HepG2 (cell line): Measurements from ENCODE around the gene DDX19B.

ENCODE experiments used
- BRD4 ChIP-seq: sonication (generic); formaldehyde crosslinking; IDR thresholded peaks from 2 replicates; pipeline ENCODE4 v1.4.0; 2020; ENCODE audit warnings: missing genetic modification reagents
- CTCF ChIP-seq: sonication (generic); formaldehyde crosslinking; IDR thresholded peaks from 2 replicates; pipeline ENCODE4 v1.5.0; 2020; ENCODE audit warnings: mild to moderate bottlenecking, missing genetic modification reagents, moderate library complexity
- MZF1 ChIP-seq: sonication (generic); formaldehyde crosslinking; IDR thresholded peaks from 2 replicates; pipeline ENCODE4 v1.8.1; 2023; ENCODE audit warnings: mild to moderate bottlenecking, missing genetic modification reagents, borderline replicate concordance
- PHF21A ChIP-seq: sonication (generic); formaldehyde crosslinking; IDR thresholded peaks from 2 replicates; pipeline ENCODE4 v1.5.0; 2020; ENCODE audit warnings: mild to moderate bottlenecking, missing genetic modification reagents
- TCF12 ChIP-seq, 2 experiments: fragments of 450-650 bp in 1 of 2; sonication (generic) in 1 of 2; formaldehyde crosslinking in 1 of 2; IDR thresholded peaks; 2 replicates each; pipeline versions ENCODE4 v1.6.1 to v1.8.0; 2017 to 2022; ENCODE audit warnings: antibody characterized with exemption in 1 of 2, mild to moderate bottlenecking in 1 of 2, missing genetic modification reagents in 1 of 2, moderate library complexity in 1 of 2
- USF2 ChIP-seq, 2 experiments: sonication (generic) in 1 of 2; formaldehyde crosslinking in 1 of 2; IDR thresholded peaks; 2 replicates each; pipeline versions ENCODE4 v1.5.1 to v1.6.1; 2011 to 2020; ENCODE audit warnings: borderline replicate concordance in 1 of 2, low read depth in 1 of 2, low read length in 1 of 2, mild to moderate bottlenecking in 1 of 2, missing genetic modification reagents in 1 of 2, moderate library complexity in 1 of 2
- ZBTB39 ChIP-seq: sonication (generic); formaldehyde crosslinking; IDR thresholded peaks from 2 replicates; pipeline ENCODE4 v1.5.0; 2020; ENCODE audit warnings: missing genetic modification reagents
- ZNF101 ChIP-seq: sonication (generic); formaldehyde crosslinking; IDR thresholded peaks from 2 replicates; pipeline ENCODE4 v1.4.0; 2020; ENCODE audit warnings: mild to moderate bottlenecking, low read depth, missing genetic modification reagents, borderline replicate concordance
- ZNF18 ChIP-seq: sonication (generic); formaldehyde crosslinking; IDR thresholded peaks from 2 replicates; pipeline ENCODE4 v1.8.0; 2022; ENCODE audit warnings: mild to moderate bottlenecking, missing genetic modification reagents; ENCODE audit not compliant: insufficient replicate concordance
- ZNF225 ChIP-seq: sonication (generic); formaldehyde crosslinking; IDR thresholded peaks from 2 replicates; pipeline ENCODE4 v1.4.0; 2020; ENCODE audit warnings: mild to moderate bottlenecking, missing genetic modification reagents
- ZZZ3 ChIP-seq: sonication (generic); formaldehyde crosslinking; IDR thresholded peaks from 2 replicates; pipeline ENCODE4 v1.4.0; 2020; ENCODE audit warnings: missing genetic modification reagents, mild to moderate bottlenecking, borderline replicate concordance
- TF ChIP-seq, protein P1 (sequence below): sonication (generic); formaldehyde crosslinking; IDR thresholded peaks from 2 replicates; pipeline ENCODE4 v1.4.0; 2020; ENCODE audit warnings: low read depth, missing genetic modification reagents

DNA sequence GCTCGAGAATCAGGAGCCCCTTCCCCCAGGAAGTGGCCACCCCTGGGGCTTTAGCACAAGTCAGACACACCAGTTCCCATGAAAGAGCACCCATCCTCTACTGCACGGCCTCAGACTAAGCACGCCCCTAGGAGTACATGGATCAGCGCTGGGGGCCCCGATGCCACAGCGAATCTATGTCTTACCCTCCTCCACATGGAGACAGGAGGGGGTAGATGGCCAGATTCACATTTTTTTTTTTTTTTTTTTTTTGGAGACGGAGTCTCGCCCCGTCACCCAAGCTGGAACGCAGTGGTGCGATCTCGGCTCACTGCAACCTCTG lies 44.1 kb upstream of the DDX19B start:
- TF ChIP-seq ZNF101 (CRISPR knock-in tag) (no peak), ZNF225 (CRISPR knock-in tag) (no peak), CTCF (CRISPR knock-in tag) (no peak), USF2 (IDR thresholded peaks at IDR 0.05; ENCODE audit: low read depth, low read length) (no peak), USF2 (CRISPR knock-in tag; IDR thresholded peaks at IDR 0.05; ENCODE audit: borderline replicate concordance) (no peak), BRD4 (no peak), TCF12 (IDR thresholded peaks at IDR 0.05) (no peak), TCF12 (CRISPR knock-in tag; IDR thresholded peaks at IDR 0.05) (no peak), ZNF18 (CRISPR knock-in tag) (no peak), PHF21A (CRISPR knock-in tag) (no peak), ZBTB39 (CRISPR knock-in tag) (no peak), ZZZ3 (CRISPR knock-in tag) (no peak), MZF1 (CRISPR knock-in tag) (no peak)
- TF ChIP-seq, protein P1, sequence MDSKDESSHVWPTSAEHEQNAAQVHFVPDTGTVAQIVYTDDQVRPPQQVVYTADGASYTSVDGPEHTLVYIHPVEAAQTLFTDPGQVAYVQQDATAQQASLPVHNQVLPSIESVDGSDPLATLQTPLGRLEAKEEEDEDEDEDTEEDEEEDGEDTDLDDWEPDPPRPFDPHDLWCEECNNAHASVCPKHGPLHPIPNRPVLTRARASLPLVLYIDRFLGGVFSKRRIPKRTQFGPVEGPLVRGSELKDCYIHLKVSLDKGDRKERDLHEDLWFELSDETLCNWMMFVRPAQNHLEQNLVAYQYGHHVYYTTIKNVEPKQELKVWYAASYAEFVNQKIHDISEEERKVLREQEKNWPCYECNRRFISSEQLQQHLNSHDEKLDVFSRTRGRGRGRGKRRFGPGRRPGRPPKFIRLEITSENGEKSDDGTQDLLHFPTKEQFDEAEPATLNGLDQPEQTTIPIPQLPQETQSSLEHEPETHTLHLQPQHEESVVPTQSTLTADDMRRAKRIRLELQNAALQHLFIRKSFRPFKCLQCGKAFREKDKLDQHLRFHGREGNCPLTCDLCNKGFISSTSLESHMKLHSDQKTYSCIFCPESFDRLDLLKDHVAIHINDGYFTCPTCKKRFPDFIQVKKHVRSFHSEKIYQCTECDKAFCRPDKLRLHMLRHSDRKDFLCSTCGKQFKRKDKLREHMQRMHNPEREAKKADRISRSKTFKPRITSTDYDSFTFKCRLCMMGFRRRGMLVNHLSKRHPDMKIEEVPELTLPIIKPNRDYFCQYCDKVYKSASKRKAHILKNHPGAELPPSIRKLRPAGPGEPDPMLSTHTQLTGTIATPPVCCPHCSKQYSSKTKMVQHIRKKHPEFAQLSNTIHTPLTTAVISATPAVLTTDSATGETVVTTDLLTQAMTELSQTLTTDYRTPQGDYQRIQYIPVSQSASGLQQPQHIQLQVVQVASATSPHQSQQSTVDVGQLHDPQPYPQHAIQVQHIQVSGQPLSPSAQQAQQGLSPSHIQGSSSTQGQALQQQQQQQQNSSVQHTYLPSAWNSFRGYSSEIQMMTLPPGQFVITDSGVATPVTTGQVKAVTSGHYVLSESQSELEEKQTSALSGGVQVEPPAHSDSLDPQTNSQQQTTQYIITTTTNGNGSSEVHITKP (CRISPR knock-in tag): no peak
